ENCODE measurements around the gene CUL4A.

DNA sequence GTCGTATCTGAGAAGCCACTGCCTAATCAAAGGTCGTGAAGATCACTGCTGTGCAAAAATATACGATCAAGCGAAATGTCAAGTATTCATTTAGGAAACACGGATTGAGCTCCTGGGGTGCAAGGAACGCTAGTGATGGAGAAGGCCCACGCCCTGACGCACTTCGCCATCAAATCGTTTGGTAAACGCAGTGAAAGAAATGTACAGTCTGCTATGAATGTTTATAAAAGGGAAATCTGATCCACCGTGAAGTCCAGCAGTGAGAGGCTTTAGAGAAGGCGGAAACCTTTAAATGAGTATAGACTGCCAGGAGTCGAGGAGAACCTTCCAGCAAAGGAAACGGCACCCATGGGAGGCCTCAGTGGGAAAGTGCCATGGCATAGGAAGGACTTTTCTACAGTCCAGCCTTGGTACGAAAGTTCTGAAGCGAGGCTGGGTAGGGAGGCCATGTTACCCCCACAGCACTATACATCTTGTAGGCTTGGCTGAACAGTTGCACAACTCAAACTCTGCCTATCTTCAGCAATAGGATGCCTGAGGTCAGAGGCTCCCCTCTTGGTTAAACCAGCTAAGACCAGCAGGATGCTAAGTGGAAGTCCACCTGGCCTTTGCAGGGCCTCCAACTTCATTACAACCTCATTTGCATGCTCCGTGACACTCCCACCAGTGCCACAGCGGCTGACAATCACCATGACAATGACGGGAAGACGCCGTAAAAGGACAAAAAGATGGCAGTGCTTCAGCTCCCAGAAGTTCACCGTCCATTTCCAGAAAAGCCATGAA, 21.3 kb upstream of the CUL4A start:
- no peak for TF ChIP-seq MXI1 (IDR thresholded peaks at IDR 0.05; ENCODE audit: low read depth, low read length)
- TF ChIP-seq, protein P1, sequence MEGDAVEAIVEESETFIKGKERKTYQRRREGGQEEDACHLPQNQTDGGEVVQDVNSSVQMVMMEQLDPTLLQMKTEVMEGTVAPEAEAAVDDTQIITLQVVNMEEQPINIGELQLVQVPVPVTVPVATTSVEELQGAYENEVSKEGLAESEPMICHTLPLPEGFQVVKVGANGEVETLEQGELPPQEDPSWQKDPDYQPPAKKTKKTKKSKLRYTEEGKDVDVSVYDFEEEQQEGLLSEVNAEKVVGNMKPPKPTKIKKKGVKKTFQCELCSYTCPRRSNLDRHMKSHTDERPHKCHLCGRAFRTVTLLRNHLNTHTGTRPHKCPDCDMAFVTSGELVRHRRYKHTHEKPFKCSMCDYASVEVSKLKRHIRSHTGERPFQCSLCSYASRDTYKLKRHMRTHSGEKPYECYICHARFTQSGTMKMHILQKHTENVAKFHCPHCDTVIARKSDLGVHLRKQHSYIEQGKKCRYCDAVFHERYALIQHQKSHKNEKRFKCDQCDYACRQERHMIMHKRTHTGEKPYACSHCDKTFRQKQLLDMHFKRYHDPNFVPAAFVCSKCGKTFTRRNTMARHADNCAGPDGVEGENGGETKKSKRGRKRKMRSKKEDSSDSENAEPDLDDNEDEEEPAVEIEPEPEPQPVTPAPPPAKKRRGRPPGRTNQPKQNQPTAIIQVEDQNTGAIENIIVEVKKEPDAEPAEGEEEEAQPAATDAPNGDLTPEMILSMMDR (IDR thresholded peaks at IDR 0.05) = no peak
- TF ChIP-seq EP300 (IDR thresholded peaks at IDR 0.05; ENCODE audit: borderline replicate concordance in 1 of 2, low read depth in 1 of 2, low read length in 1 of 2) = no peak
- TF ChIP-seq ZBTB33 (IDR thresholded peaks at IDR 0.05; ENCODE audit: borderline replicate concordance, low read depth) = no peak
- TF ChIP-seq NRF1 (IDR thresholded peaks at IDR 0.05; ENCODE audit: low read depth, low read length) = no peak
